ENCODE results near the gene RFTN2.

- TF ChIP-seq EZH2 (IDR thresholded peaks at IDR 0.05; ENCODE audit: borderline replicate concordance, low read depth, low read length, poor library complexity, severe bottlenecking): no peak
- TF ChIP-seq, protein P1, sequence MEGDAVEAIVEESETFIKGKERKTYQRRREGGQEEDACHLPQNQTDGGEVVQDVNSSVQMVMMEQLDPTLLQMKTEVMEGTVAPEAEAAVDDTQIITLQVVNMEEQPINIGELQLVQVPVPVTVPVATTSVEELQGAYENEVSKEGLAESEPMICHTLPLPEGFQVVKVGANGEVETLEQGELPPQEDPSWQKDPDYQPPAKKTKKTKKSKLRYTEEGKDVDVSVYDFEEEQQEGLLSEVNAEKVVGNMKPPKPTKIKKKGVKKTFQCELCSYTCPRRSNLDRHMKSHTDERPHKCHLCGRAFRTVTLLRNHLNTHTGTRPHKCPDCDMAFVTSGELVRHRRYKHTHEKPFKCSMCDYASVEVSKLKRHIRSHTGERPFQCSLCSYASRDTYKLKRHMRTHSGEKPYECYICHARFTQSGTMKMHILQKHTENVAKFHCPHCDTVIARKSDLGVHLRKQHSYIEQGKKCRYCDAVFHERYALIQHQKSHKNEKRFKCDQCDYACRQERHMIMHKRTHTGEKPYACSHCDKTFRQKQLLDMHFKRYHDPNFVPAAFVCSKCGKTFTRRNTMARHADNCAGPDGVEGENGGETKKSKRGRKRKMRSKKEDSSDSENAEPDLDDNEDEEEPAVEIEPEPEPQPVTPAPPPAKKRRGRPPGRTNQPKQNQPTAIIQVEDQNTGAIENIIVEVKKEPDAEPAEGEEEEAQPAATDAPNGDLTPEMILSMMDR (conservative IDR thresholded peaks at IDR 0.05; ENCODE audit: low read depth, low read length): no peak
Observed at GRCh38 chr2:197675711-197676188, 363 bp upstream of the RFTN2 start.
